Measurements from ENCODE around the gene ADAMTS13. TPM values are rescaled to one million over a fixed set of nuclear protein-coding genes. Genes with fewer than 3 reads are reported as not detected.

ADAMTS13 gene
- total RNA-seq, 1 donor: 1.3 TPM

GRCh38 chr9:133452562-133452961, 30.4 kb downstream of the ADAMTS13 start:
- DNase-seq (ENCODE audit: low read depth): no peak
- TF ChIP-seq CTCF (IDR thresholded peaks at IDR 0.05; ENCODE audit: insufficient read depth, low read depth, low read length): no peak

GRCh38 chr9:133453651-133454050, 31.5 kb downstream of the ADAMTS13 start:
- H3K4me3 ChIP-seq (ENCODE audit: low read depth, low read length): no peak overlapping the region
- no peak for DNase-seq (ENCODE audit: low read depth)
- TF ChIP-seq CTCF (IDR thresholded peaks at IDR 0.05; ENCODE audit: insufficient read depth, low read depth, low read length): no peak

More at GRCh38 chr9:133452562-133452961, 30.4 kb downstream of the ADAMTS13 start:
- H3K4me3 ChIP-seq (ENCODE audit: low read depth, low read length): no peak overlapping the region

- no peak for DNase-seq (ENCODE audit: low read depth)
- TF ChIP-seq CTCF (IDR thresholded peaks at IDR 0.05; ENCODE audit: insufficient read depth, low read depth, low read length): no peak
- H3K4me3 ChIP-seq (ENCODE audit: low read depth, low read length): no peak overlapping the region
These were observed 32.2 kb downstream of the ADAMTS13 start for GRCh38 chr9:133454325-133454724.

GRCh38 chr9:133454943-133455673, 32.9 kb downstream of the ADAMTS13 start:
- TF ChIP-seq CTCF (IDR thresholded peaks at IDR 0.05; ENCODE audit: insufficient read depth, low read depth, low read length): no peak

GRCh38 chr9:133455936-133456335, 33.8 kb downstream of the ADAMTS13 start:
- TF ChIP-seq CTCF (IDR thresholded peaks at IDR 0.05; ENCODE audit: insufficient read depth, low read depth, low read length): no peak
- no peak for DNase-seq (ENCODE audit: low read depth)
- no peak overlapping the region for H3K4me3 ChIP-seq (ENCODE audit: low read depth, low read length)

More at GRCh38 chr9:133454943-133455673, 32.9 kb downstream of the ADAMTS13 start:
- DNase-seq (ENCODE audit: low read depth): no peak
- no peak overlapping the region for H3K4me3 ChIP-seq (ENCODE audit: low read depth, low read length)

GRCh38 chr9:133456409-133456808, 34.2 kb downstream of the ADAMTS13 start:
- DNase-seq (ENCODE audit: low read depth): no peak
- TF ChIP-seq CTCF (IDR thresholded peaks at IDR 0.05; ENCODE audit: insufficient read depth, low read depth, low read length): no peak
- no peak overlapping the region for H3K4me3 ChIP-seq (ENCODE audit: low read depth, low read length)

- TF ChIP-seq CTCF (IDR thresholded peaks at IDR 0.05; ENCODE audit: insufficient read depth, low read depth, low read length): no peak
- no peak overlapping the region for H3K4me3 ChIP-seq (ENCODE audit: low read depth, low read length)
- no peak for DNase-seq (ENCODE audit: low read depth)
These were observed 35.1 kb downstream of the ADAMTS13 start for GRCh38 chr9:133457233-133457632.
